Stimulated activated CD4-positive, alpha-beta T cell treated with anti-CD3 and anti-CD28 coated beads, Interleukin-4, amount 100 ng/mL, for 48 hours (primary cell): Measurements from ENCODE around the gene TBXAS1.

Experiments
- DNase-seq, 2 donors: peaks; one replicate each; pipeline ENCODE4 v3.0.0-alpha.2; 2020; ENCODE audit warnings: low read depth in 2 of 2

Gene TBXAS1

GRCh38 chr7:140000666-140001268 is 171.7 kb downstream of the TBXAS1 start:
- no peak for DNase-seq

GRCh38 chr7:140003913-140004382 is 174.9 kb downstream of the TBXAS1 start:
- DNase-seq, result no peak

GRCh38 chr7:140004672-140005071 is 175.6 kb downstream of the TBXAS1 start:
- DNase-seq, result no peak

GRCh38 chr7:140005341-140005740 is 176.3 kb downstream of the TBXAS1 start:
- DNase-seq, result no peak

GRCh38 chr7:140005754-140006503 is 176.9 kb downstream of the TBXAS1 start:
- DNase-seq, result no peak

- no peak for DNase-seq
Measured at GRCh38 chr7:140006600-140006999, 177.5 kb downstream of the TBXAS1 start.

GRCh38 chr7:140007051-140007690 is 178.1 kb downstream of the TBXAS1 start:
- DNase-seq, result no peak

GRCh38 chr7:140008755-140009610 is 179.9 kb downstream of the TBXAS1 start:
- DNase-seq, result no peak

- DNase-seq, result no peak
Measured at GRCh38 chr7:140009735-140010134, 180.7 kb downstream of the TBXAS1 start.

- DNase-seq, result no peak
Measured at GRCh38 chr7:140010194-140010895, 181.3 kb downstream of the TBXAS1 start.

- DNase-seq, result no peak
Measured at GRCh38 chr7:140013676-140014075, 184.6 kb downstream of the TBXAS1 start.

GRCh38 chr7:140014123-140014522 is 185.1 kb downstream of the TBXAS1 start:
- DNase-seq, result no peak

- DNase-seq, result no peak
Measured at GRCh38 chr7:140015471-140015970, 186.5 kb downstream of the TBXAS1 start.

GRCh38 chr7:140016540-140016939 is 187.5 kb downstream of the TBXAS1 start:
- DNase-seq, result no peak

- no peak for DNase-seq
Measured at GRCh38 chr7:140017034-140017433, 188.0 kb downstream of the TBXAS1 start.

- DNase-seq, result no peak
Measured at GRCh38 chr7:140017543-140017942, 188.5 kb downstream of the TBXAS1 start.

GRCh38 chr7:140018125-140019043 is 189.3 kb downstream of the TBXAS1 start:
- DNase-seq, result no peak

- DNase-seq, result no peak
Measured at GRCh38 chr7:140019172-140019571, 190.1 kb downstream of the TBXAS1 start.

GRCh38 chr7:140019606-140020005 is 190.5 kb downstream of the TBXAS1 start:
- no peak for DNase-seq

GRCh38 chr7:140021603-140022002 is 192.5 kb downstream of the TBXAS1 start:
- no peak for DNase-seq
